HFFc6 (cell line): ENCODE data around the gene FOXP1. TPM values are rescaled to one million over a fixed set of nuclear protein-coding genes. Genes with fewer than 3 reads are reported as not detected.

Experiments used
- DNase-seq: peaks from one replicate; pipeline ENCODE4 v3.0.0-alpha.2; 2018
- H3K27ac Mint-ChIP-seq: 2 replicates; pipeline ENCODE4 v1.8.0; 2020; ENCODE audit warnings: mild to moderate bottlenecking, mixed read lengths
- H3K27me3 Mint-ChIP-seq: 2 replicates; pipeline ENCODE4 v1.8.0; 2021; ENCODE audit warnings: mild to moderate bottlenecking, moderate library complexity, mixed read lengths; ENCODE audit not compliant: insufficient read depth
- H3K36me3 Mint-ChIP-seq: 2 replicates; pipeline ENCODE4 v1.8.0; 2021; ENCODE audit warnings: low read depth, mixed read lengths
- H3K4me1 Mint-ChIP-seq: 2 replicates; pipeline ENCODE4 v1.8.0; 2020; ENCODE audit warnings: low read depth, mixed read lengths
- H3K4me3 Mint-ChIP-seq: 2 replicates; pipeline ENCODE4 v1.8.0; 2020; ENCODE audit warnings: mild to moderate bottlenecking, moderate library complexity, mixed read lengths
- H3K9me3 Mint-ChIP-seq: 2 replicates; pipeline ENCODE4 v1.8.0; 2020; ENCODE audit warnings: mild to moderate bottlenecking, mixed read lengths
- total RNA-seq, 6 experiments: library from RNA; stranded (reverse); fragmentation: NEBNext Ultra II Directional; extraction: Animal tissue kit (Norgen Biotek cat#: 25700); gene quantifications; 2 replicates in 1 of 6; 3 replicates in 5 of 6; pipeline ENCODE4 v1.2.3, GENCODE V29; 2021
- TF ChIP-seq, protein P1 (sequence below): fragments of 200-600 bp; sonication (generic); IDR thresholded peaks from 2 replicates; pipeline ENCODE4 v1.5.0; 2021; ENCODE audit warnings: antibody characterized with exemption, mild to moderate bottlenecking

Gene FOXP1
- total RNA-seq, 6 experiments from 2014 or later: 32.2 to 59.3 (median 52.0) TPM

DNA sequence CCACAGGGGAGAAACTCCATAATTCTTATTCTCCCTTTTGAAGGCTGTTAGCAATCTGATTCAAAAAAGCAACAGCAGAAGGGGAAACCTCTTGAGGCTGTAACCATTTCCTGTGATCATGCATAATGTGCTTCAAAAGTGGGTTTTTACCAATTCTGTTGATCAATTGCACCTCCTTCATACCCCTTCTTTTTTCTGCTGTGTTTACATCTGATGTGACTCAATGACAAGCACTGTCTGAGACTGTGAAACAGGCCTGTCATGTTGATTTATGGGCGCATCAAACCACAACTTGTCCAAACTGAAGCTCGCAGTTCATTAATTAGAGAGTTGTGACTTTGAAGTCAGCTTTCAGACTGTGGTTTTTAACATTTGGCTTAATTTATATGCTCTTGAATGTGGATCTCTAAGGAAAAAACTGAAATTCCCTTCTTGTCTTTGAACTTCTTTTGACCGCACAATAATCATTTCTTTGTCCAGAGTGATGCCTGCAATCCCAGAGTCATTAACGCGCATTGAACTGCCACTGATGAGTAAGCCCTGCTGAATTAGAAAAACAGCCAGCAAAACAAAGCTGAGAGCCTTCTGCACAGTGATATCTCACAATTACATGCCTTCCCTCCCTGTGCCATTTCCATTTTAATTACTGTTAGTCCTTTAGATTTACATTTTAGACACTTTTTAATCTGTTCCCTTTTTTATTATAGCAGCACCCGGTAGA, 532.8 kb downstream of the FOXP1 start:
- TF ChIP-seq, protein P1, sequence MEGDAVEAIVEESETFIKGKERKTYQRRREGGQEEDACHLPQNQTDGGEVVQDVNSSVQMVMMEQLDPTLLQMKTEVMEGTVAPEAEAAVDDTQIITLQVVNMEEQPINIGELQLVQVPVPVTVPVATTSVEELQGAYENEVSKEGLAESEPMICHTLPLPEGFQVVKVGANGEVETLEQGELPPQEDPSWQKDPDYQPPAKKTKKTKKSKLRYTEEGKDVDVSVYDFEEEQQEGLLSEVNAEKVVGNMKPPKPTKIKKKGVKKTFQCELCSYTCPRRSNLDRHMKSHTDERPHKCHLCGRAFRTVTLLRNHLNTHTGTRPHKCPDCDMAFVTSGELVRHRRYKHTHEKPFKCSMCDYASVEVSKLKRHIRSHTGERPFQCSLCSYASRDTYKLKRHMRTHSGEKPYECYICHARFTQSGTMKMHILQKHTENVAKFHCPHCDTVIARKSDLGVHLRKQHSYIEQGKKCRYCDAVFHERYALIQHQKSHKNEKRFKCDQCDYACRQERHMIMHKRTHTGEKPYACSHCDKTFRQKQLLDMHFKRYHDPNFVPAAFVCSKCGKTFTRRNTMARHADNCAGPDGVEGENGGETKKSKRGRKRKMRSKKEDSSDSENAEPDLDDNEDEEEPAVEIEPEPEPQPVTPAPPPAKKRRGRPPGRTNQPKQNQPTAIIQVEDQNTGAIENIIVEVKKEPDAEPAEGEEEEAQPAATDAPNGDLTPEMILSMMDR: no peak
- Mint-ChIP-seq H3K27me3 (peaks cover 2% of the 10 kb centered on the region; the same call in 1 of the 2 replicates), H3K4me1 (peaks cover 12% of the 10 kb centered on the region), H3K9me3 (no peaks in the 10 kb centered on the region), H3K4me3 (no peak overlapping the region), H3K27ac (peak overlapping the region; percentile 51), H3K36me3 (peaks cover 70% of the 10 kb centered on the region)
- DNase-seq: no peak

DNA sequence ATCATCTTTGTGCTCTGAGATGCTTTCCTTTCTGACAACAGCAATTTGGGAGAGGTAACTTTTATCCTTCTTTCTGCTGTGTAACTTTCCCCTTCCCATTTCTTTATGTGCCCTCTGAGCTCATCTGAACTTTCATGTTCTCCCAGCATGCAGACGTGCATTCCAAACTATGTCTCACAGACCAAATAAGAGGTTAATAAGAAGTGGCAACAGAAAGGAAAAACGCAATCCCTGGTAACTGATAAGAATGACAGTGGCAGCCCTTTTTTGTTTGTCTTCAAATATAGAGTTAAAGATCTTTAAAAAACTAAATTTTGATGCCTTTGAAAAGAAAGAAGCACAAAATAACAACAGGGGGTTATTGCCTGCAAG, 533.4 kb downstream of the FOXP1 start:
- Mint-ChIP-seq H3K4me3 (no peak overlapping the region), H3K27ac (peak overlapping the region; percentile 61), H3K9me3 (no peaks in the 10 kb centered on the region), H3K36me3 (peaks cover 70% of the 10 kb centered on the region), H3K27me3 (peaks cover 2% of the 10 kb centered on the region; the same call in 1 of the 2 replicates), H3K4me1 (peaks cover 12% of the 10 kb centered on the region)
- TF ChIP-seq, protein P1: no peak
- DNase-seq: no peak

DNA sequence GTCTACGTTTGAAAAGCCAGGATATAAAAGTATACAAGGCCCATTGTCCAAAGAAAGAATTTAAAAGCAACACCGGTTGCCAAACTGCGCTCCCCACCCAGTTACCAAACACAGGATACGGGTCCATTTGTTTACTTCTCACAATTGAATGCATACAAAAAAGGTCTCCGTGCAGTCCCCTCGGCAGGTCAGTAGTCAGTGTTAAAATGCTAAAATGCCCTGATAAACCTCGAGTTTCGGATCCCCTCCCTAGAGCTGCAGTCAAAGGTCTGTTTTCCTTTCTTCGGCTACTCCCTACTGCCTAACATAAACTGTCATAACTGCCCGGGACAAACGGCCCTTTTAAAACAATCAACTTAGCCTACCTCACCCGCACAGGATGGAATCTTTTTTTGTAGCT, 534.6 kb downstream of the FOXP1 start:
- peaks cover 58% of the 10 kb centered on the region for H3K36me3 Mint-ChIP-seq

DNA sequence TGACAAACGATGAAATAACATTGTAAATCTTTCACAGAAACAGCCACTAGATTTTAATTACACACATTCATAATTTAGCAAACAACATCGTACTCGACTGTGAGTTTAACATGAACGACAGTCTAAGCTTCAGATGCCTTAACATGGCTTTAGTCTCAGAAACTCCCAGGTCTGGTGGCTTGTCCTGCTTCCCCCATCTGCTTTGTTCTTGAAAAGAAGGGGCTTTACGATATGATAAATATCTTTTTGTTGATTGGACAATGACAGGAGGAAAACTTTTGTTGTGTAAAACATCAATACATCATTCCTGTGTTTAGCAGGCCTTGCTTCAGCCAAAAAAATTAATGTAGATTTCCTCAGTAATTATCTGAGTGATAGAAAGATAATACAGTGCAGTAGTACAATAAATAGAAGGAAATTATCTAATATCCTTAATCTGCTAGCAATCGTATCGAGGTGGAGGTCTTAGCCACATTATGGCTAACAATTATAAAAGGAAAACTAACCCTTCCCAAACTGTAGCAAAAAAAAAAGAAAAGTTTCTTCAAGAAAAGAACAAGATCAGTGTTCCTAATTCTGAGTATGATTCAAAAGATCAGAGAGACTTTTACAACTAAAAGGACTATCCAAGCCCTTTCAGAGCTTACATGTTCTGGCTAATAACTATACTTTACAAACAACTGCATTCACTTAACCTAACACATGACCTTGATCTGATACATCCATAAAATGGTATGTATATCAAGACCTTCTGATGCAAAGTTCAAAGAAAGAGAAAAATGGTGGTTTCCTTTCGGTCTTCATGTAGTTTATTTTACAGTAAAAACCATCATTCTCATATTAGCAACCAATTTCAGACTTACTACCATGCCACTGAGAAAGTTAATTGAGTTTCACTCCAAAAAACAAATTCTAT, 535.7 kb downstream of the FOXP1 start:
- H3K4me3 Mint-ChIP-seq: no peak overlapping the region
- no peaks in the 10 kb centered on the region; the same call in 1 of the 2 replicates for H3K27me3 Mint-ChIP-seq
- H3K4me1 Mint-ChIP-seq: peaks cover 12% of the 10 kb centered on the region
- H3K27ac Mint-ChIP-seq: no peak overlapping the region
- H3K36me3 Mint-ChIP-seq: peaks cover 58% of the 10 kb centered on the region
- TF ChIP-seq, protein P1: no peak
- DNase-seq: no peak
- H3K9me3 Mint-ChIP-seq: no peaks in the 10 kb centered on the region

More for the DNA sequence above, 534.6 kb downstream of the FOXP1 start:
- Mint-ChIP-seq H3K4me3 (no peak overlapping the region), H3K27me3 (peaks cover 2% of the 10 kb centered on the region; the same call in 1 of the 2 replicates), H3K27ac (no peak overlapping the region; the same call in 1 of the 2 replicates), H3K9me3 (no peaks in the 10 kb centered on the region), H3K4me1 (peaks cover 12% of the 10 kb centered on the region)
- TF ChIP-seq, protein P1: no peak
- no peak for DNase-seq

DNA sequence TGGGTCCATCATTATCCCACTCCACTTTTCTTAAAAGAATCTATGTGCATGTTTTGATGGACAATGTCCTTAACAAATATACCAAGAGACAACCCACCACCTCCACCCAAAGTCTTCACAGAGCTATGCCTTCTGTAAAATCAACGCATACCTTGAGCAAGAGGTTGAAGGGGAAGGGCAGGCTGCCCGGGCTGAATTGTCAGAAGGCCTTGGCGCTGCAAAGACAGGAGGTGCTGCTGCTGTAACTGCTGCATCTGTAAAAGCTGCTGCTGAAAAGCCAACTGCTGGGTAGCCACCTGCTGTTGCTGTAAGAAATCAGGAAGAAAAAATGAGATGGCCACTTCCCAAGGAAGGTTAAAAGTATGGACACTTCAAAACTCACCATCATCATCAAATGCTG, 536.7 kb downstream of the FOXP1 start:
- no peak for DNase-seq
- Mint-ChIP-seq H3K4me1 (peaks cover 12% of the 10 kb centered on the region), H3K9me3 (no peaks in the 10 kb centered on the region), H3K27ac (no peak overlapping the region), H3K4me3 (no peak overlapping the region), H3K27me3 (no peaks in the 10 kb centered on the region; the same call in 1 of the 2 replicates), H3K36me3 (peaks cover 57% of the 10 kb centered on the region)
- TF ChIP-seq, protein P1: no peak
